Motor neuron (in vitro differentiated cells): ENCODE results near the gene SHISAL2B. TPM values are rescaled to one million over a fixed set of nuclear protein-coding genes. Genes with fewer than 3 reads are reported as not detected.
"Not testable (repeated sequence)": the region's sequence is repeated elsewhere in the genome, so short reads cannot be mapped to it uniquely, and the experiment has no call there.

Experiments used
- ATAC-seq, 8 experiments: fragments of 200-7000 bp; cut with Tn5 transposase; replicated peaks in 6 of 8; 2 replicates each; pipeline ENCODE4 v1.8.0; 2021; ENCODE audit warnings: mild to moderate bottlenecking in 8 of 8, moderate library complexity in 8 of 8
- H3K27ac ChIP-seq, 2 donors: fragments of 250-450 bp; sonication (Bioruptor Pico); 2 replicates each; pipeline ENCODE4 v1.9.0; 2021; ENCODE audit warnings: antibody characterized with exemption in 2 of 2, mild to moderate bottlenecking in 2 of 2, moderate library complexity in 1 of 2
- H3K4me1 ChIP-seq, 2 donors: fragments of 250-450 bp; sonication (Bioruptor Pico); replicated peaks in 1 of 2; 2 replicates each; pipeline ENCODE4 v1.6.1; 2021; ENCODE audit warnings: antibody characterized with exemption in 2 of 2, mild to moderate bottlenecking in 2 of 2, moderate library complexity in 1 of 2
- H3K4me3 ChIP-seq, 5 donors: fragments of 250-450 bp; sonication (Bioruptor Pico); 2 replicates each; pipeline ENCODE4 v1.9.0; 2021; ENCODE audit warnings: antibody characterized with exemption in 5 of 5, mild to moderate bottlenecking in 5 of 5, moderate library complexity in 4 of 5
- WGBS, 10 experiments: fragments of 450-650 bp; shearing (Covaris generic); methylation state at CpG; one replicate each; pipeline ENCODE4 v1.0.0; 2022; 5-methylcytosine and 5-hydroxymethylcytosine counted together
- in situ Hi-C, 9 experiments: fragments of 400-800 bp; cut with MboI; loops; one replicate each; pipeline ENCODE4 v1.15.0; 2021; ENCODE audit warnings: low sequenced_read_pairs in 9 of 9, low pct_unique_long_range_greater_than_20kb in 2 of 9; ENCODE audit not compliant: unreplicated experiment in 9 of 9
- total RNA-seq, 8 experiments: library from RNA; unstranded; fragments of 300-600 nt; gene quantifications; 2 replicates each; pipeline versions ENCODE4 v1.2.3 to v1.2.4, GENCODE V29; 2022

SHISAL2B gene
- total RNA-seq, 8 experiments from 2014 or later: 0.22 to 0.99 (median 0.54) TPM; not detected in 3

GRCh38 chr5:64714495-64714894, 24.2 kb downstream of the SHISAL2B start:
- in situ Hi-C loops, H3K27ac ChIP-seq, ATAC-seq, H3K4me1 ChIP-seq: not testable (repeated sequence)
- WGBS, 10 experiments: no CpG with 5 or more reads among the region's 16 CpGs
- peak overlapping the region in 4 of 5 donors; percentile 22 to 26 (median 23) for H3K4me3 ChIP-seq

GRCh38 chr5:64722588-64722987, 32.3 kb downstream of the SHISAL2B start:
- H3K27ac ChIP-seq: no peak overlapping the region
- no peak for ATAC-seq
- no peak overlapping the region for H3K4me3 ChIP-seq
- 40 to 100% (median 94%) methylated on average over 1 to 3 of the region's 3 CpGs for WGBS, 10 experiments
- no peaks in the 10 kb centered on the region for H3K4me1 ChIP-seq
- in situ Hi-C loops: no loop called here

DNA sequence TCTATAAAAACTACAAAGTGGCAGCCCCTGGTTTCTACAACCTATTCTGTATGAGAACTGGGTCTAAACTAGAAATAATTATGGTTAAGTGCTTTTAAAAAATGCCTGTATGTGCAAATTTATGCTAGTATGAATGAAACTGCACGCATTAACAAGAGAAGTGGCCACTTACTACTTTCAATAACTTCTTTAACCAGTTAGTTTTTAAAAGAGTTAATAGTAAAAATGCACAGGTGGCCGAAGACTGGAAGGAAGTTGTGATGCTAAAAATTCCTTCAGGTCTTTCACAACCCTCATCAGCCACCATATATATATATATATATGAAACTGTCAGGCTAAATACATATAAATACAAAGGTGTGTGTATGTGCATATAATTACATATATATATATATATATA, 36.8 kb downstream of the SHISAL2B start:
- Histone ChIP-seq H3K4me3 (no peak overlapping the region), H3K27ac (no peak overlapping the region), H3K4me1 (no peaks in the 10 kb centered on the region)
- in situ Hi-C loops: no loop called here
- no peak for ATAC-seq
- 80 to 100% (median 100%) methylated on average over 1 to 2 of the region's 2 CpGs; no CpG with 5 or more reads in 1 of the 10 experiments for WGBS, 10 experiments

- 83 to 100% (median 100%) methylated on average over 1 of the region's 1 CpG; no CpG with 5 or more reads in 4 of the 10 experiments for WGBS, 10 experiments
- in situ Hi-C loops: no loop called here
- no peak overlapping the region for H3K4me3 ChIP-seq
- H3K27ac ChIP-seq: no peak overlapping the region
- H3K4me1 ChIP-seq: no peaks in the 10 kb centered on the region
- no peak for ATAC-seq
These were observed 52.1 kb downstream of the SHISAL2B start for GRCh38 chr5:64742411-64742810.

DNA sequence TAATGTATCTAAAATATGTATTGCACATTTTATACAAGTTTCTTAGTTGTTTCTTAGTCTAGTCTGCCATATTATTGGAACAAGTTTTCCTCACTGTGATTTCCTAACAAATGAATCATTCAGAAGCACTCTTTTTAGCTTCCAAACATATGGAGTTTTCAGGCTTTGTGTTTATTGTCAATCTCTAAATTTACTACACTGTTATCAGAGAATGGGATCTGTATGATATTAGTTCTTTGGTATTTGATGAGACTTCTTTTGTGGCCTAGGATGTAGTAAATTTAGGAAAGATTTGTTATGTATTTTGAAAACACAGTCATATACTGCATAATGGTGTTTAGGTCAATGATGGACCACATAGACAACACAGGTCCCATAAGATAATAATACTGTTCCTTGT, 52.5 kb downstream of the SHISAL2B start:
- Histone ChIP-seq H3K4me3 (no peak overlapping the region), H3K4me1 (no peaks in the 10 kb centered on the region), H3K27ac (no peak overlapping the region)
- in situ Hi-C loops: no loop called here
- ATAC-seq: no peak

DNA sequence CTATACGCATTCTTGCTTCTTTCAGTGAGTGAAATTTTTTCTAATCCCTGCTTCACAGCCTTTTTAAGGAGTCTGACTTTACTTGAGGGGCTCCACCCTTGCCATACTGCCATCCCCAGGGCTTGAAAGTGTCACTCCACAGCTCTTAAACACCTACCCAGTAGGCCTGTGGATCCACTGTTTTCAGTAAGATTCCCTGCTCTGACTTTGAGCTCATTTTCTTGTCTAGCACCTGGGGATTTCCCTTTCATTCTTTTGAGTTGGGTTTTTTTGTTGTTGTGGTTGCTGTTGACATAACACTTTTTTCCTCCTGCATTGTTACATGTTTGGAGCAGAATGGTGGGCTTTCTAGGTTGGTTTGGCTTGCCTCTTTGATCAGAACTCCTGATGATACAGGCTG, 54.6 kb downstream of the SHISAL2B start:
- H3K4me3 ChIP-seq: no peak overlapping the region
- H3K4me1 ChIP-seq: no peaks in the 10 kb centered on the region
- no peak overlapping the region for H3K27ac ChIP-seq
- in situ Hi-C loops: no loop called here
- WGBS, 10 experiments: 86 to 100% (median 91%) methylated on average over 1 of the region's 1 CpG; no CpG with 5 or more reads in 1 of the 10 experiments
- no peak for ATAC-seq

DNA sequence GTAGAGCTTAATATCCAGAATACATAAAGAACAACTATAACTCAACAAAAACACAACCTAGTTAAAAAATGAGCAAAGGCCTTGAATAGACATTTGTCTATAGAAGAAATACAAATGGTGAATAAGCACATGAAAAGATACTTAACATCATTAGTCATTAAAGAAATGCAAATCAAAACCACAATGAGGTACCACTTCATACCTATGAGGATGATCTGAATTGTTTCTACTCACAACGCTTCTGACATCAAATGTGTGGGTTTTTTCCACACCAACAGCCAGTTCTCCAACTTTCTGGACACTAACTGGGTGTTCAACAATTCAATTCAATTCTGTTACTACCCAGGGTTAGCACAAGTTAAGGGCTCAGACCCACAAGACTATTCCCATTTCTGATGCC, 56.1 kb downstream of the SHISAL2B start:
- ATAC-seq: no peak
- no peak overlapping the region for H3K27ac ChIP-seq
- WGBS, 10 experiments: 83 to 100% (median 100%) methylated on average over 1 of the region's 1 CpG; no CpG with 5 or more reads in 3 of the 10 experiments
- in situ Hi-C loops: no loop called here
- H3K4me1 ChIP-seq: no peaks in the 10 kb centered on the region
- H3K4me3 ChIP-seq: no peak overlapping the region

DNA sequence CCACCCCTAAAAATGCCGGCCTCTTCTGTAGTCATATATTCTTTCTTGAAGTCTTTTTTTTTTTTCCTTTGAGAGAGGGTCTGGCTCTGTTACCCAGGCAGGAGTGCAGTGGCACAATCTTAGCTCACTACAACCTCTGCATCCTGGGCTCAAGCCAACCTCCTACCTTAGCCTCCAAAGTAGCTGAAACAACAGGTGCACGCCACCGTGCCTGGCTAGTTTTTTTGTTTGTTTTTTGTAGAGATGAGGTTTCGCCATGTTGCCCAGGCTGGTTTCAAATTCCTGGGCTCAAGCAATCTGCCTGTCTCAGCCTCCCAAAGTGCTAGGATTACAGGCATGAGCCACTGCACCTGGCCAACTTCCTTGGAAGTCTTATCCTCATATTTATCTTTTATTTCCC, 59.1 kb downstream of the SHISAL2B start:
- H3K4me3 ChIP-seq: no peak overlapping the region
- WGBS, 10 experiments: 83 to 100% (median 95%) methylated on average over 2 to 4 of the region's 4 CpGs; no CpG with 5 or more reads in 1 of the 10 experiments
- no peak overlapping the region for H3K27ac ChIP-seq
- no peaks in the 10 kb centered on the region for H3K4me1 ChIP-seq
- in situ Hi-C loops: no loop called here
- ATAC-seq: no peak

DNA sequence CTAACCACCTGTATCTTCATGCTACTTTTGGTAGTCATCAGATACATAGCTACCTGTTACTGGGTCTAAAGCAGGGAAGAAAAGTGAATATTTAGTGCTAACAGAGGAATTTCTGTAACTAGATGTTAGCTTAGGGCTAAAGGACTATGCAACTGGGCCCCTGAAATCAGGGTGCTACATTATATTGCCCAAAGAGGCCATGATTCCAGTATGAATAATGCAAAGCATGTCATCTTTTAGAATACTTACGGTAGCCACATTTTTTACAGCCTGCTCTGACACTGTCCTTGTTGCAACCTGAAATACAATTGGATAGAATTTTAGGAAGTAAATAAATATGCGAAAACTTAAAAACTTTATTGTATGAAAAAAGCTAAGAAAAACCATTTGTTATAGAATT, 63.8 kb downstream of the SHISAL2B start:
- in situ Hi-C loops: no loop called here
- H3K4me3 ChIP-seq: no peak overlapping the region
- no peak for ATAC-seq
- 93 to 100% (median 100%) methylated on average over 1 to 2 of the region's 2 CpGs; no CpG with 5 or more reads in 2 of the 10 experiments for WGBS, 10 experiments
- H3K4me1 ChIP-seq: peaks cover 0 to 5% of the 10 kb centered on the region in 2 donors
- no peak overlapping the region for H3K27ac ChIP-seq

- H3K4me1 ChIP-seq: peaks cover 18 to 22% of the 10 kb centered on the region in 2 donors
- 40 to 100% (median 73%) methylated on average over 1 to 3 of the region's 3 CpGs; no CpG with 5 or more reads in 2 of the 10 experiments for WGBS, 10 experiments
- ATAC-seq: peak in 3 of 8 experiments; percentile 24 to 84 (median 28)
- no peak overlapping the region for H3K27ac ChIP-seq
- H3K4me3 ChIP-seq: no peak overlapping the region
- in situ Hi-C loops: no loop called here
These were observed 68.6 kb downstream of the SHISAL2B start for GRCh38 chr5:64758901-64759300.

DNA sequence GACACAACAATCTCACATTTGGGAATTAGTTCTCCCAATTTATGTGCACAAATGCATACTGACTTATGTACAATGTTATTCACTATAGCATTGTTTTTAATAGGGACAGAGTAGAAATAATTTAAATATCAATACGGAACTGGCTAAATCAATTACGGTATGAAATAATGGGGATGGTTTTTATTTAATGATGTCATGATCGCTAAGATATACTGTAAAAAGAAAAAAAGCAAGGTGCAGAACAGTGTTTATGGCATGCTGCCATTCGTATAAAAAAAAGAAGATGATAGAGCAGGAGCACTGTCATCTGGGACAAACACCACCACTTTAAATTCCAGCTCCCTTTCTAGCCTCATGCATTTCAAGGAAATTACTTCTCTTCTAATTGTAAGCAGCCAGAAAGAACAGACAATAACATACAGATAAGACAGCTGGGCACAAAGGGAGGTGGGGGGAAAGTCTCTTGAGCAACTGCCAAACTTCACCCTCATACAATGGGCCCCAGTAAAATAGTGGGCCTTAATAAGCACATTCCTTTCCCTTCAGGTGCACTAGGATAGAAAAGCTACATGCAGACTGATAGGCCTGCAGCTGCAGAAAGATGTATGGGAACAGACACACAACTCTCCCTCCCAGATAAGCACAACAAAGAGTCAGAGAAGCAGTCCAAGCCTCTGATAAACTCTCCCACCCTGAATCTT, 69.8 kb downstream of the SHISAL2B start:
- H3K4me3 ChIP-seq: no peak overlapping the region
- ATAC-seq: peak in 3 of 8 experiments; percentile 38 to 63 (median 47)
- H3K4me1 ChIP-seq: peaks cover 18 to 22% of the 10 kb centered on the region in 2 donors
- in situ Hi-C loops: no loop called here
- peak overlapping the region in 1 of 2 donors; percentile 58 for H3K27ac ChIP-seq
- 20 to 87% (median 56%) methylated on average over 1 to 4 of the region's 4 CpGs for WGBS, 10 experiments

- H3K4me3 ChIP-seq: no peak overlapping the region
- WGBS, 10 experiments: 70 to 100% (median 91%) methylated on average over 1 to 4 of the region's 4 CpGs; no CpG with 5 or more reads in 1 of the 10 experiments
- H3K4me1 ChIP-seq: peaks cover 22% of the 10 kb centered on the region in 2 donors
- ATAC-seq: no peak
- in situ Hi-C loops: no loop called here
- no peak overlapping the region for H3K27ac ChIP-seq
These were observed 73.7 kb downstream of the SHISAL2B start for GRCh38 chr5:64763948-64764503.

- H3K27ac ChIP-seq: no peak overlapping the region
- in situ Hi-C loops: no loop called here
- ATAC-seq: no peak
- H3K4me3 ChIP-seq: no peak overlapping the region
- H3K4me1 ChIP-seq: peaks cover 6 to 14% of the 10 kb centered on the region in 2 donors
- 83 to 100% (median 90%) methylated on average over 1 to 2 of the region's 2 CpGs; no CpG with 5 or more reads in 5 of the 10 experiments for WGBS, 10 experiments
These were observed 75.7 kb downstream of the SHISAL2B start for GRCh38 chr5:64765804-64766504.
